Activated CD4-positive, alpha-beta T cell treated with anti-CD3 and anti-CD28 coated beads for 4 hours (primary cell): ENCODE results near the gene RUNX1.

ENCODE experiments used
- DNase-seq, 2 donors: peaks; one replicate each; pipeline ENCODE4 v3.0.0-alpha.2; 2020

RUNX1 gene

GRCh38 chr21:35058058-35058457 lies 9.0 kb upstream of the RUNX1 start:
- DNase-seq, result no peak

GRCh38 chr21:35057428-35057827 lies 8.3 kb upstream of the RUNX1 start:
- DNase-seq, result no peak

- DNase-seq, result no peak
Measured at GRCh38 chr21:35053356-35054096, 4.4 kb upstream of the RUNX1 start.

- DNase-seq, result no peak
Measured at GRCh38 chr21:35052801-35053200, 3.7 kb upstream of the RUNX1 start.

- peak; percentile 80 to 84 for DNase-seq
Measured at GRCh38 chr21:35051287-35051818, 2.3 kb upstream of the RUNX1 start.

GRCh38 chr21:35050348-35051286 lies 1.5 kb upstream of the RUNX1 start:
- DNase-seq, result no peak

GRCh38 chr21:35048183-35048601 lies 910 bp downstream of the RUNX1 start:
- peak; percentile 22 to 39 for DNase-seq

GRCh38 chr21:35046880-35047229 lies 2.2 kb downstream of the RUNX1 start:
- no peak for DNase-seq

- DNase-seq, result no peak
Measured at GRCh38 chr21:35046263-35046624, 2.9 kb downstream of the RUNX1 start.

- DNase-seq, result peak; percentile 38 to 50
Measured at GRCh38 chr21:35045542-35046262, 3.4 kb downstream of the RUNX1 start.

- DNase-seq, result no peak
Measured at GRCh38 chr21:35044770-35045541, 4.1 kb downstream of the RUNX1 start.

GRCh38 chr21:35044128-35044527 lies 5.0 kb downstream of the RUNX1 start:
- DNase-seq, result no peak

GRCh38 chr21:35043549-35043948 lies 5.6 kb downstream of the RUNX1 start:
- peak in 1 of 2 donors; percentile 29 for DNase-seq

- DNase-seq, result no peak
Measured at GRCh38 chr21:35042836-35043235, 6.3 kb downstream of the RUNX1 start.

GRCh38 chr21:35041881-35042280 lies 7.2 kb downstream of the RUNX1 start:
- no peak for DNase-seq

- DNase-seq, result no peak
Measured at GRCh38 chr21:35041122-35041521, 8.0 kb downstream of the RUNX1 start.

GRCh38 chr21:35039595-35040289 lies 9.4 kb downstream of the RUNX1 start:
- DNase-seq, result no peak

GRCh38 chr21:35038772-35039319 lies 10.3 kb downstream of the RUNX1 start:
- DNase-seq, result no peak

- no peak for DNase-seq
Measured at GRCh38 chr21:35037384-35037765, 11.7 kb downstream of the RUNX1 start.

GRCh38 chr21:35036465-35037383 lies 12.4 kb downstream of the RUNX1 start:
- no peak for DNase-seq
